Activated T-helper 1 cell treated with Interleukin-2 at 50 U/mL for 16 hours (primary cell): ENCODE data around the gene KDM4B.

ENCODE experiments used
- DNase-seq: peaks from one replicate; pipeline ENCODE4 v3.0.0-alpha.2; 2020; ENCODE audit warnings: low read depth

Gene KDM4B

DNA sequence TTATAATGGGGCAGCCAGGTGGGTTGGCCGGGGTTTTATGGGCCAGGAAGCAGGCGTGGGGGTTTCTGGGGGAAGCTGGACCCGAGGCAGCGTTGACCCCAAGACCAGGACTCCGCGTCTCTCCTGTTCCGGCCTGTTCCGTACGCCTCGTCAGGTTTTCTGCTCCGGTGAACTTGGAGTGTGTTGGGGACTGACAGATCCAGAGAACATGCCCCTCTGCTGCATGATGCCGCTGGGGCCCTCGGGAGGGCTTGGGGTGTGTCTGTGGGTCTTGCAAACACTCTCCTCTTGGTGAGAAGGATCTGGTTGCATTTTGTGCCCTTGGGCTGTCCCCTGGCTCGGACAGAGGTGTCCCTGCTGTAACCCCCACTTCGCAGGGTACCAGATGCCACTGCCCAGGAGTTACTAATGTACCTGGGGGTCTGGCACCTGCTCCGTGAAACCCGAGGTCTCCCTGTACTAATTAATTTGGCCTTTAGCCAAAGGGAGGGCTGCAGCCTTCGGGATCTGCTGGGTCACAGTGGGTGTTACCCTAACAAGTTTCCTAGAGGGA, 15.6 kb downstream of the KDM4B start:
- no peak for DNase-seq

- no peak for DNase-seq
Observed at GRCh38 chr19:4985551-4985991, 16.7 kb downstream of the KDM4B start.

DNA sequence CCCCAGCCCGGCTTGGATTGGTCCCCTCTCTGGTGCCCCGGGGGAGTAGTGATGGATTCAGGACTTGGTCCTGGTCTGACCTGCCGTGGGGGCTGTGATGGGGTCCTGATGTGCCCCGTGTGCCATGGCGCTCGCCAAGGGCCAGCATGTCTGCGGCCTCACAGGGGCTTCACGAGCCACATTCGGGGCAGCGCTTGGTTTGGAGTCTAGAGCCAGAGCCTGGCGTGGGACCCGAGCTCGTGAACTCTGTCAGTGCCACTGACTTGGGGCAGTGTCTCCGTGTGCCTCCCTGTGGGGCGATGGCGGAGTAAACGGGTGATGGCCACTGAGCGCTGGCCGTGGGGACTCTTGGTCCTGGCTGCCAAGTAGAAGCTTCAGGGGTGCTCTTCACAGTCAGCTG, 17.1 kb downstream of the KDM4B start:
- no peak for DNase-seq

GRCh38 chr19:4986471-4986891, 17.6 kb downstream of the KDM4B start:
- no peak for DNase-seq

DNA sequence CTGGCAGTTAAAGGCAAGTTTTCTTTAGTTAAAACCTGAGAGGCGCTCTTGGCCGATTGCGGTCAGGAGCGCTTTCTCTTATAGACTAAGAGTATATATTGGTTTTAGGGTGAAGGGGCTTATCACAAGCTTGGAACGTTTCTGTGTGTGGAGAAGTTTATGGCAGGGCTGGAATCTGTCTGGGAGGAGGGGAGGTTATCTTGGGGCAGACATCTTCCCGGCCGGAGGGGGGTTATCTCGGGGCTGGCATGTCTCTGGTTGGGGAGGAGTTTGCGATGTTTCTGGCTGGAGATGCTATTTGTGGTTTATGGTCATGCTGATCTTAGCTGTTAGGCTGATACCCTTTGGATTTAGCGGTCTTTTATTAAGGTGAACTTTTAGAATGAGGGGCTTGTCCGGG, 18.3 kb downstream of the KDM4B start:
- DNase-seq, result no peak

DNA sequence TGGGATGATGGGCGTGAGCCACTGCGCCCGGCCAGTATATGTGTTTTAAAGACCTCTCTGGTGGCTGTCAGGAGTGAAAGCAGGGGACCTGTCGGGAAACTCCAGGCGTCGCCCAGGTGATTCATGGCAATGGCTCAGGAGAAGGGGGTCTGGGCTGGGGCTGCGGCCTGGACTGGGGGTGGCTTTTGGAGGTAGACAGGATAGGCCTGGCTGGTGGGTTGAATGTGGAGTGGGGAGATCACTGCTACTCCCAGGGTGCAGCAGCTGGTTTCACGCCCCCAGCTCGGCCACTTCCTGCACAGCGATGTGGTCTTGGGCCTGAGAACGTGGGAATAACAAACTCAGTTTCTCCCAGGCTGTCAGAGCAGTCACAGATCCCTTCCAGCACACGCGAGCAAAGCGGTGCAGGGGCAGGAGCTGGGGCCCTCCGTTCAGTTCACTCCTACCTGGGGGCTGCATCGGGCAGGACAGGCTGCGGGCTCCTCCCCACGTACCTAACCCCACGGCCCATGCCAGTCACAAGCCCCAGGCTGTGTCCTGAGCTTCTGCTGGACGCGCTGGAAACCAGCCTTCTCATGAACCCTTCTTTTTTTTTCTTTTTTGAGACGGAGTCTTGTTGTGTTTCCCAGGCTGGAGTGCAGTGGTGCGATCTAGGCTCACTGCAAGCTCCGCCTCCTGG, 18.9 kb downstream of the KDM4B start:
- DNase-seq, result no peak

DNA sequence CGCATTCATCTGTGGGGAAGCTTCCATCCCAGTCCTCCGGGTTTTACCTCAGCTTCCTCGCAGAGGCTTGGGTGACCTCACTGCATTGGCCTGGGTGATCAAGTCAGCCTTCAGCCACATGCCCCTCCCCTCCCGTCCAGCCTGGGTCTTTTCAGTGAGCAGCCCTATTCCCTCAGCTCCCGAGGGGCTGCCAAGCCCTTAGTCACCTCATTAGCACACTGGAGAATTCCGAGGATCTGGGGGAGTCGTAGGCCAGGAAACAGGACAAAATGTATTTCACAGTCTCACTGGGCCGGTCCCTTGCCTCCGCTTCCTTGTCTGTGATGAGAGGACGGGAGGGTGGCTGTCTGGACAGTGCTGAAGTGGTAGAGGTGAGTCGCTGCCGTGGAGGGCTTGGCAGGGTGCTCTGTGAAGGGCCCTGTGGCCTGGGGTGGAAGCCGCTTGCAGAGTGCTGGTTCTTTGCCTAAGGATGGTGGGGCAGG, 19.9 kb downstream of the KDM4B start:
- no peak for DNase-seq

DNA sequence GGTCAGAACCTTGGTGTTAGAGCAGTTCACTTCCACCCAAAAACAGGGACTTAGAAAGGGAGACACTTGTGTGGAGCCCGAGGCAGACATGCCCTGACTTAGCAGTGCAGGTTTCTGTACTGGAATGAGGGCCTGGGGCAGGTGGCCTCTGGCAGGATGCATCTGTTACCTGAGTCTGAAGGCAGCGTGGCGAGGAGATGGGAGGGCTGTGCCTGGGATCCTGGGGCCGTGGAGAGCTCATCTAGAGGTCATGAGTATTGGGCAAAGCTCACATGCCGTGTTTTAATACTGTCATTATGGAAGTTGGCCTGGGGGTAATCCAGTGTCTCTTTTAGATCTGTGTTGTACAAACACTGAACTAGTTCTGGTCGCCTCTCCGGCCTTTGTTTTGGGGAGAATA, 21.4 kb downstream of the KDM4B start:
- DNase-seq, result no peak

GRCh38 chr19:4991538-4991937, 22.6 kb downstream of the KDM4B start:
- no peak for DNase-seq

DNA sequence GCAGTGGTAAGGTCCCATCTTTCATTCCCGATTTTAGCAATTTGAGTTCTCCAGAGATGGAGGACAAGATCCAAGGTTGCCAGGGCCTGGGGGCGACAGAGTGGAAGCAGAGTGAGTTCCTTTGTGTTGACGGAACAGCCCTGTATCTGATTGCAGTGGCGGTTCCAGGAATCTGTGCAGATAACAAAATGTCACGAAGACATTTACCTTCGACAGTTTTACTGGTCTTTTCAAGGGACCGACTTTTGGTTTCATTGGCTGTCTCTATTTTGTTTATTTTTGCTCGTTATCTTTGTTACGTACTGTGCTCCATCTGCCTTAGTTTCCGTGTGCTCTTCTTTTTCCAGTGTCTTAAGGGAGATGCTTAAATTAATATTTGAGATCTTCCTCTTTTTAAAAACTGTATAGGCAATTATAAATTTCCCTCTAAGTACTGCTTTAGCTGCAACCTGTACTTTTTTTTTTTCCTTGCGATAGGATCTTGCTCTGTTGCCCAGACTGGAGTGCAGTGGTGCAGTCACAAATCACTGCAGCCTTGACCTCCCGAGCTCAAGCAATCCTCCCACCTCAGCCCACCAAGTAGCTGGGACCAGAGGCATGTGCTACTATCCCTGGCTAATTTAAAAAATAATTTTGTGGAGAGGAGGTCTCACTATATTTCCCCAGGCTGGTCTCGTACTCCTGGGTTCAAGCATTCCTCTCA, 23.2 kb downstream of the KDM4B start:
- DNase-seq, result no peak

GRCh38 chr19:4993683-4994082, 24.8 kb downstream of the KDM4B start:
- DNase-seq, result no peak

- DNase-seq, result no peak
Observed at GRCh38 chr19:4996701-4997100, 27.8 kb downstream of the KDM4B start.

DNA sequence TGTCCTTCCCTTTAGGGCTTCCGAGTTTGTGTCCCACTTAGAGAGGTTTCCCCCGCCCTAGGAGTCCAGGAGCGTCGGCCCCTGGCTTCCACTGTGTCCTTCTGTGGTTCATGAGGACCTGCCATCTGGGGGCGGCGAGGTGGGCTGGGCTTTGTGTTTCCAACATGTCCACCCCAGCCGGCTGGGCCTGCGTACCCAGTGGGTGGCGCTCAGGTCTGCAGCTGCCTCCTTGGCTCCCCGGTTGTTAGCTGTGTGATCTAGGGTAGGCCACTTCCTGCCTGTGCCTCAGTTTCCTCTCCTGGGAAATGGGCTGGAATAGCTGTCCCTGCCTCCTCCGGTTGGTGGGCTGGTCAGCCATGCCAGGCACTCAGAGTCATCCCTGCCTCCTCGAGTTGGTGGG, 28.4 kb downstream of the KDM4B start:
- DNase-seq, result no peak

- DNase-seq, result no peak
Observed at GRCh38 chr19:5000120-5000611, 31.3 kb downstream of the KDM4B start.

DNA sequence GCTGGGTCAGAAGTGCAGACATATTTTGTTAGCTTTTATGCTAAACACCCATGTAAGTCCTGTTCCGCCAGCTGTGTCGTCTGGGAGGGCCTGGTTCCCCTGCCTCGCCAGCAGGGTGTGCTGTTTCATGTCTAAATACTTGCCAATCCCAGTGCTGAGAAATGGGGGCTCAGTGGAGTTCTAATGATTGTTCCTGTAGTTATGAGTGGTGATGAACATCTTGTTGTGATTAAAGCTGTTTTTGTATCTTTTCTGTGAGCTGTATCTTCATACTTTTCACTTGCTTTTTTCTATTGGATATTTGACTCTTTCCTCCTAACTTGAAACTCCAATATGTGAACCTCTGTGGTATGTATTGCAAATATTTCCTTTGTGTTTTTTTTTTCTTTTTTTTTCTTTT, 32.7 kb downstream of the KDM4B start:
- DNase-seq, result no peak

- no peak for DNase-seq
Observed at GRCh38 chr19:5002143-5002542, 33.2 kb downstream of the KDM4B start.

DNA sequence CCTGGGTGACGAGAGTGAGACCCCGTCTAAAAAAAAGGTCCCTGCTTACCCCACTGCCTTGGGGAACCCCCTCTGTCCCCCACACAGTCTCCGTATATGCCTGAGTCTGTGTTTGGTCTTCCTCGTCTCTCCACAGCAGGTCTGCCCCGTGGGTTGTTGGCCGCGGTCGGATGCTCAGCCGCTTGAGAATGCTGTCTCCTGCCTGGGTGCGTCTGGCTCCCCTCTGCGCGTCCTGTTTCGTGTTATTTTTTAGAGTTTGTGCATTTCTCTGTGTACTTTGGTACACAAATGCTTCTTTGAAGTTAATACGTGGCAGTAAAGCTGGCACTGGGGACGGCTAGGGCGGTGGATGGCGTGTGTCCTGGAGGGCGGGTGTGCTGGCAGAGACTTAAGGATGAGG, 34.9 kb downstream of the KDM4B start:
- DNase-seq, result no peak

DNA sequence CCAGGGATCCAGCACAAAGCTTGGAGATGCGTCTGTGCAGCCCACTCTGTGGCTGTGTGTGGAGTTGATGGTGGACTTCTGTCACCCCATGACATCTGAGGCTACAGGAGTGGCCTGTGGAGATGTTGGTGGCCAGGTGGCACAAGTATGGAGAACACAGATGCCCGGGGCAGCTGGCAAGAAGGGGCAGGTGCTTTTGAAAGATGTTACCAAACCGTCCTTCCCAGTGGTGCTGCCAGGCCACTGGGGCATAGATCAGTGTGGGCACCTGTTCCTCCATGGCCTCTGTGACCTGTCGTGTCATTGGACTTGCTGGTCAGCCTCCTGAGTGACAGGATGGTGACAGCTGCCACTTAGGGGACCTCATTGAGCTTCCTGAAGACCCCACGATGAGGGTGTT, 36.2 kb downstream of the KDM4B start:
- no peak for DNase-seq

- no peak for DNase-seq
Observed at GRCh38 chr19:5006201-5006600, 37.3 kb downstream of the KDM4B start.

DNA sequence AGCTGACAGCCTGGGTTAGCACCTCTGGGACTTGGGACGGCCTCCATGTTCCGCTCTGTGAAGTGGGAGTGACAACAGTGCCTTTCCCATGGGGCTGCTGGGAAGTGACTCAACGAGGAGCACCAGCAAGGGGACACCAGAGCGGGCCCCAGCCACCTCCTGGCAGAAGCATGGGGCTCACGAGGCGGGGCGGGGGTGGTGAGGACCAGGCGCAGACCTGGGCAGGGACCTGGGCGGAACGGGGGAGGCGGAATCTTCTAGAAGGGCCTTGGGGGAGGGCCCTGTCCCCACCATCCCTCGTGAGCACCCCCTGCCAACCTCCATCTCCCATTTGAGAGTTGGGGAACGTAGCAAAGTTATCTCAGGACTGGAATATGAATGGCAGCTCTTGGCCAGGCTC, 37.9 kb downstream of the KDM4B start:
- no peak for DNase-seq

DNA sequence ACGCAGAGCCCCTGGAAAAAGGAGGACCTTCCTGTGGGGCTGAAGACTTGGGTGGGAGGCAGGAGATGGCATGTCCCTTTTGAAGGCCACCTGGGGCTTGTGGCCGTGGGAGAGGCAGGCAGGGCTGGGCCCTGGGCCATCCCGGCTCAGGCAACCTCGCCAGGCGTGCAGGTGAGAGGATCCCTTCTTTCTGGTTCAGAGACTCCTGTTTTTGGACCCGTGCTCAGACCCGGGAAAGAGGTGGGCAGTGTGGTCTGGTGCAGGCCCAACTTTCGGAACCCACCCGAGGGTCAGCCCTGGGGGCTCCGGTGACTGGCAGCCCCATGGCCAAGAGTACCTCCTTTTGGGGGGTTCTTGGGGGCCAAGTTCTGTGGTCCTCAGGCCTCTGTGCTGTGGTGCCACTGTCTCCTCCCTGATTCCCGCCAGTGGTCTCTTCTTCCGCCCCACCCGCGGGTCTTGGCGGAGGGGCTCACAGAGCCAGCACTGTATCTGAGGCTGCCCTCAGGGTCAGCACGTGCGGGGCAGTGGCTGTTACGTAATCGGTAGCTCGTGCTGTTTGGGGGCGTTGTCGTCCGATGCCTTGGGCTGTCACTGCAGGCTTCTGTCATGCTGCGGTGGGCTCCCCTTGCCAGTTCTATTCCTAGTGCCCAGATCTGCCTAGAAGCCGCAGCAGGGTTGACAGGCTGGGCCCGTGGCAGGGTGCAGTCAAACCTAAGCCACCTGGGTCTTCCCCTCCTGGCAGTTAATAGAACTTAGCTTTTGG, 42.7 kb downstream of the KDM4B start:
- no peak for DNase-seq

- DNase-seq, result no peak
Observed at GRCh38 chr19:5012688-5013457, 44.0 kb downstream of the KDM4B start.
